ENCODE data around the gene OGFOD3.

The OGFOD3 gene

DNA sequence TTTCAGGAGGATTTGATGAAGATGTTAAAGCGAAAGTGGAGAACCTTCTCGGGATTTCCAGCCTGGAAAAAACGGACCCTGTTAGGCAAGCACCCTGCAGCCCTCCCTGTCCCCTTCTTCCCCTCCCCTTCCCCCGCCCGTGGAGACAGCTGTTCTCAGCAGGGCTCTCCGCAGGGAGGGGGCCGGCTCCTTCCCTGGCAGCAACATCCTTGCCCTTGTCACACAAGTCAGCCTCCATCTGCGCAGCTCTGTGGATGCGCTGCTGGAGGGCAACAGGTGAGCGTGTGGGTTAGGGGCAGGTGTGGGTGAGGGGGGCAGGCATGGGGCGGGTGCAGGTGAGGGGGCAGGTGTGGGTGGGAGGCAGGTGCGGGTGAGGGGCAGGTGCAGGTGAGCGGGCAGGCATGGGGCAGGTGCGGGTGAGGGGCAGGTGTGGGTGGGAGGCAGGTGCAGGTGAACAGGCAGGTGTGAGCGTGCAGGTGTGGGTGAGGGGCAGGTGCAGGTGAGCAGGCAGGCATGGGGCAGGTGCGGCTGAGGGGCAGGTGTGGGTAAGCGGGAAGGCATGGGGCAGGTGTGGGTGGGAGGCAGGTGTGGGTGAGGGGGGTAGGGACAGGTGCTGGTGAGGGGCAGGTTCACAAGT, 22.7 kb upstream of the OGFOD3 start:
- DNase-seq, result no peak
- Histone ChIP-seq H3K4me1 (ENCODE audit: control insufficient read depth, insufficient read depth, low read length, poor library complexity, severe bottlenecking) (no peaks in the 10 kb centered on the region), H3K9me3 (ENCODE audit: control insufficient read depth, low read length) (no peaks in the 10 kb centered on the region), H3K27ac (ENCODE audit: insufficient read depth, low read length, poor library complexity, severe bottlenecking) (no peak overlapping the region), H3K27me3 (replicated peaks; ENCODE audit: control insufficient read depth, insufficient read depth, low read length, poor library complexity, severe bottlenecking) (no peaks in the 10 kb centered on the region), H3K4me3 (ENCODE audit: insufficient read depth, low read depth, low read length, poor library complexity, severe bottlenecking) (no peak overlapping the region), H3K36me3 (ENCODE audit: control insufficient read depth, insufficient read depth, low read length) (peaks cover 49% of the 10 kb centered on the region)

GRCh38 chr17:82440469-82440981, 22.1 kb upstream of the OGFOD3 start:
- Histone ChIP-seq H3K27me3 (replicated peaks; ENCODE audit: control insufficient read depth, insufficient read depth, low read length, poor library complexity, severe bottlenecking) (no peaks in the 10 kb centered on the region), H3K4me1 (ENCODE audit: control insufficient read depth, insufficient read depth, low read length, poor library complexity, severe bottlenecking) (no peaks in the 10 kb centered on the region), H3K36me3 (ENCODE audit: control insufficient read depth, insufficient read depth, low read length) (peaks cover 47% of the 10 kb centered on the region), H3K27ac (ENCODE audit: insufficient read depth, low read length, poor library complexity, severe bottlenecking) (no peak overlapping the region), H3K4me3 (ENCODE audit: insufficient read depth, low read depth, low read length, poor library complexity, severe bottlenecking) (no peak overlapping the region), H3K9me3 (ENCODE audit: control insufficient read depth, low read length) (no peaks in the 10 kb centered on the region)
- DNase-seq, result no peak

GRCh38 chr17:82439829-82440365, 21.5 kb upstream of the OGFOD3 start:
- Histone ChIP-seq H3K36me3 (ENCODE audit: control insufficient read depth, insufficient read depth, low read length) (peaks cover 42% of the 10 kb centered on the region), H3K4me1 (ENCODE audit: control insufficient read depth, insufficient read depth, low read length, poor library complexity, severe bottlenecking) (no peaks in the 10 kb centered on the region), H3K27me3 (replicated peaks; ENCODE audit: control insufficient read depth, insufficient read depth, low read length, poor library complexity, severe bottlenecking) (no peaks in the 10 kb centered on the region), H3K27ac (ENCODE audit: insufficient read depth, low read length, poor library complexity, severe bottlenecking) (no peak overlapping the region), H3K9me3 (ENCODE audit: control insufficient read depth, low read length) (no peaks in the 10 kb centered on the region), H3K4me3 (ENCODE audit: insufficient read depth, low read depth, low read length, poor library complexity, severe bottlenecking) (no peak overlapping the region)
- no peak for DNase-seq

DNA sequence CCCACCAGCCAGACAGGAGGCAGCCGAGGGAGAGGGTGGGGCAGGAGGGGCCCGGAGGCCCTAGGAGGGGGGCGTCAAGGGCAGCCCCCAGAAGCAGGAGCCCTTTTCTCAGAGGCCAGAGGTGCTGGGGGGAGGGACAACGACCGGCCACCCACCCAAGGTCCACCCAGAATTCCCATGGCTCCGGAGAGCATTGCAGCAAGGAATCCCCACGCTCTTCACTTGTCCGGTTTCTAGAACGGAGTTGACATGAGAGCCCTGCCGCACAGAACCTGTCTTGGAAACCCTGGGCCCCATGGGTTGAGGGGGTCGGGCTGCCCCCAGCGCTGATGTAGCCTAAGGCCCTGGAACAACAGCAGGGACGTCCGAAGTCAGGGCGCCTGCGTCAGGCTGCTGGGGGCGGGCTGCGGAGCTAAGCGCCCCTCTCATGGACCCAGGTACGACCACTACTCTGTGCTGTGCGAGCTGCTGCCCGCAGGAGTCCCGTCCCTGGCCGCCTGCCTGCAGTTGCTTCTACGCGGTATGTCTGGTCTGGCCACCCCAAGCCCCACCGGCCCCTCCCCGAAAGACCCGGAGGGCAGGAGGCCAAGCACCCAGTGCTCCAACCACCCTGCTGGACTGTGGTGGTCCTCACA, 20.9 kb upstream of the OGFOD3 start:
- Histone ChIP-seq H3K27ac (ENCODE audit: insufficient read depth, low read length, poor library complexity, severe bottlenecking) (no peak overlapping the region), H3K36me3 (ENCODE audit: control insufficient read depth, insufficient read depth, low read length) (peaks cover 36% of the 10 kb centered on the region), H3K4me3 (ENCODE audit: insufficient read depth, low read depth, low read length, poor library complexity, severe bottlenecking) (no peak overlapping the region), H3K9me3 (ENCODE audit: control insufficient read depth, low read length) (no peaks in the 10 kb centered on the region), H3K4me1 (ENCODE audit: control insufficient read depth, insufficient read depth, low read length, poor library complexity, severe bottlenecking) (peaks cover 2% of the 10 kb centered on the region), H3K27me3 (replicated peaks; ENCODE audit: control insufficient read depth, insufficient read depth, low read length, poor library complexity, severe bottlenecking) (no peaks in the 10 kb centered on the region)
- DNase-seq, result no peak

GRCh38 chr17:82438401-82439193, 20.2 kb upstream of the OGFOD3 start:
- no peaks in the 10 kb centered on the region for H3K9me3 ChIP-seq (ENCODE audit: control insufficient read depth, low read length)
- H3K4me3 ChIP-seq (ENCODE audit: insufficient read depth, low read depth, low read length, poor library complexity, severe bottlenecking), result no peak overlapping the region
- H3K4me1 ChIP-seq (ENCODE audit: control insufficient read depth, insufficient read depth, low read length, poor library complexity, severe bottlenecking), result peaks cover 7% of the 10 kb centered on the region
- no peak overlapping the region for H3K27ac ChIP-seq (ENCODE audit: insufficient read depth, low read length, poor library complexity, severe bottlenecking)
- no peaks in the 10 kb centered on the region for H3K27me3 ChIP-seq (replicated peaks; ENCODE audit: control insufficient read depth, insufficient read depth, low read length, poor library complexity, severe bottlenecking)
- peaks cover 29% of the 10 kb centered on the region for H3K36me3 ChIP-seq (ENCODE audit: control insufficient read depth, insufficient read depth, low read length)
- DNase-seq, result no peak

DNA sequence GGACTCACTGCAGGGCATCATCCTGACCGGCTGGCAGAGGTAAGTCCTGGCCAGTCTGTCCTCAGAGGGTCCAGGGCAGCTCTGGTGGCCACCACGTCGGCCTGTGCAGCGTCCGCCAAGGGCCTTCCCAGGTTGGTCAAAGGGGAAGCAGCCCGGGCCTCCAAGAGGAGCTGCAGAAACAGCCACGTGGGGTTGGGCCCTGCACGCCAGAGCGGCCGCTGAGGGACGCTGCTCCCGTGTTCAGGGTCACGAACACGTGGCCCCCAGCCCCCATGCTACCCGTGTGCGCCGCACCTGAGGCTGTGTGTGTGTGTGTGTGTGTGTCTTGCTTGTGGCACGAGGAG, 18.9 kb upstream of the OGFOD3 start:
- Histone ChIP-seq H3K4me1 (ENCODE audit: control insufficient read depth, insufficient read depth, low read length, poor library complexity, severe bottlenecking) (peaks cover 7% of the 10 kb centered on the region), H3K9me3 (ENCODE audit: control insufficient read depth, low read length) (no peaks in the 10 kb centered on the region), H3K27ac (ENCODE audit: insufficient read depth, low read length, poor library complexity, severe bottlenecking) (no peak overlapping the region), H3K36me3 (ENCODE audit: control insufficient read depth, insufficient read depth, low read length) (peaks cover 16% of the 10 kb centered on the region), H3K27me3 (replicated peaks; ENCODE audit: control insufficient read depth, insufficient read depth, low read length, poor library complexity, severe bottlenecking) (no peaks in the 10 kb centered on the region), H3K4me3 (ENCODE audit: insufficient read depth, low read depth, low read length, poor library complexity, severe bottlenecking) (no peak overlapping the region)
- no peak for DNase-seq

GRCh38 chr17:82436601-82437324, 18.4 kb upstream of the OGFOD3 start:
- peaks cover 7% of the 10 kb centered on the region for H3K4me1 ChIP-seq (ENCODE audit: control insufficient read depth, insufficient read depth, low read length, poor library complexity, severe bottlenecking)

GRCh38 chr17:82435601-82436583, 17.5 kb upstream of the OGFOD3 start:
- DNase-seq, result no peak
- Histone ChIP-seq H3K9me3 (ENCODE audit: control insufficient read depth, low read length) (no peaks in the 10 kb centered on the region), H3K4me1 (ENCODE audit: control insufficient read depth, insufficient read depth, low read length, poor library complexity, severe bottlenecking) (peaks cover 7% of the 10 kb centered on the region), H3K27ac (ENCODE audit: insufficient read depth, low read length, poor library complexity, severe bottlenecking) (no peak overlapping the region), H3K27me3 (replicated peaks; ENCODE audit: control insufficient read depth, insufficient read depth, low read length, poor library complexity, severe bottlenecking) (no peaks in the 10 kb centered on the region), H3K4me3 (ENCODE audit: insufficient read depth, low read depth, low read length, poor library complexity, severe bottlenecking) (no peak overlapping the region), H3K36me3 (ENCODE audit: control insufficient read depth, insufficient read depth, low read length) (peaks cover 14% of the 10 kb centered on the region)

More at GRCh38 chr17:82436601-82437324, 18.4 kb upstream of the OGFOD3 start:
- no peak for DNase-seq
- Histone ChIP-seq H3K27me3 (replicated peaks; ENCODE audit: control insufficient read depth, insufficient read depth, low read length, poor library complexity, severe bottlenecking) (no peaks in the 10 kb centered on the region), H3K36me3 (ENCODE audit: control insufficient read depth, insufficient read depth, low read length) (peaks cover 14% of the 10 kb centered on the region), H3K27ac (ENCODE audit: insufficient read depth, low read length, poor library complexity, severe bottlenecking) (no peak overlapping the region), H3K4me3 (ENCODE audit: insufficient read depth, low read depth, low read length, poor library complexity, severe bottlenecking) (no peak overlapping the region), H3K9me3 (ENCODE audit: control insufficient read depth, low read length) (no peaks in the 10 kb centered on the region)

DNA sequence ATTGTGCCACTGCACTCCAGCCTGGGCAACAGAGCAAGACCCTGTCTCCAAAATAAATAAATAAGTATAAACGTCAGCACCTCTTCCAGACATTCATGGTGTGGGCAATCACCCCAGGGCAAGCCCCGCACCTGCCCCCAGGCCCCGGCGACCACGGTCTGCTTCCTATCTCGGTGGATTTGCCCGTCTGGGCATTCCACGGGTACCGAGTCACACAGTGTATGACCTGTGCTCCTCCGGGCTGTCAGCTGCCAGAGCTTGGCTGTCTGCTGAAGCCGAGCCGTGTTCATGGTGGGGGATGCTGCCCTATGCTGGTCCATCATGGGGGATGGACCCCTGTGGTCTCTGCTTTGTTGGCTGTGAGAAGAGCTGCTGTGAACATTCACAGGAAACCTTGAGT, 16.7 kb upstream of the OGFOD3 start:
- Histone ChIP-seq H3K27me3 (replicated peaks; ENCODE audit: control insufficient read depth, insufficient read depth, low read length, poor library complexity, severe bottlenecking) (no peaks in the 10 kb centered on the region), H3K36me3 (ENCODE audit: control insufficient read depth, insufficient read depth, low read length) (peaks cover 14% of the 10 kb centered on the region), H3K4me1 (ENCODE audit: control insufficient read depth, insufficient read depth, low read length, poor library complexity, severe bottlenecking) (peaks cover 7% of the 10 kb centered on the region), H3K27ac (ENCODE audit: insufficient read depth, low read length, poor library complexity, severe bottlenecking) (no peak overlapping the region), H3K9me3 (ENCODE audit: control insufficient read depth, low read length) (no peaks in the 10 kb centered on the region), H3K4me3 (ENCODE audit: insufficient read depth, low read depth, low read length, poor library complexity, severe bottlenecking) (no peak overlapping the region)
- no peak for DNase-seq
